GM18873 (cell line): ENCODE data around the gene MAML3.

ENCODE experiments used
- ATAC-seq: cut with Tn5 transposase; IDR thresholded peaks from one replicate; pipeline ENCODE4 v1.9.1; 2021; ENCODE audit warnings: mild to moderate bottlenecking, moderate library complexity, moderate number of reproducible peaks; ENCODE audit not compliant: unreplicated experiment, low FRiP score

Gene MAML3

DNA sequence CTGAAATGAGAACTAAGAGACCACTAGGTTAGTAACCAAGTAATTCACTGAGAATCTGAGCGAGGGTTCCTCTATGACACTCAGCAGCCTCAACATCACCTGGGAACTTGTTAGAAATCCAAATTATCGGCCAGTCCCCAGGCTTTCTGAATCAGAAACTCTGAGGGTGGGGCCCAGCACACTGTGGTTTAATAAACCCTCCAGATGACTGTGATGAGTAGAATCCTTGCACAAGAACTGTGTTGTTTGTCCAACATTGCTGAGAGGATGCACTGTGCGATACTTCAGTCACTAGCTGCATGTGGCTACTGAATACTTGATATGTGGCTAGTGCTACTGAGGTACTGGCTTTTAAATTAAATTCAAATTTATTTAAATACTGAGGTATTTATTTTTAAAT is 243.9 kb downstream of the MAML3 start:
- ATAC-seq, result no peak

GRCh38 chr4:139908636-139909437 is 245.1 kb downstream of the MAML3 start:
- ATAC-seq, result no peak

GRCh38 chr4:139907001-139907809 is 246.8 kb downstream of the MAML3 start:
- no peak for ATAC-seq

DNA sequence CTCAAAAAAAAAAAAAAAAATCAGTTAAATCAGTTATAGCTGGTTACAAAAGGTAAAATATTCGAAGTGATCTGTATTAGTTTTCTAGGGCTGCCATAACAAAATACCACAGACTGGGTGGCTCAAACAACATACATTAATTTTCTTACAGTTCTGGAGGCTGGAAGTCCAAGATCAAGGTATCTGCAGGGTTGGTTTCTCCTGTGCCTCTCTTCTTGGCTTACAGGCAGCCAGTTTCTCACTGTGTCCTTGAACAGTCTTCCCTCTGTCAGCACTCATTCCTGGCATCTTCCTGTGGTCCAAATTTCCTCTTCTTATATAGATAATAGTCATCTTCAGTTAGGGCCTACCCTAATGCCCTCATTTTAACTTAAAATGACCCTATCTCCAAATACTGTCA is 248.5 kb downstream of the MAML3 start:
- no peak for ATAC-seq

DNA sequence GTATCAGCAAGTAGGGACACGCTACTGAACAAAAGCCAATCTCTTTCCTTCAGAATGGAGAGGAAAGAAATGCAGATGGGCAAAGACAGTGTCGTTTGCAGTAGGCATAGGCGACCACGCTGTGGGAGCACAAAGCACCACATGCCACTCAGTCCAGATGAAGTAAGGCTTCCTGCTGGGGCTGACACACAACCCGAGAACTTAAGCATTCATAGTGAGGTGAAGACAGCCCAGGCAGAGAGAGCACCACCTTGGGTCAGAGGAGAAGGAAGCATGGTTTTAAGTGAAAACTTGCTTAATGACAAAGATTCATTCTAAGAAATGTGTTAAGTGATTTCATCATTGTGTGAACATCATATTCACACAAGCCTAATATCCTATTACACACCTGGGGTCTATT is 249.6 kb downstream of the MAML3 start:
- no peak for ATAC-seq

DNA sequence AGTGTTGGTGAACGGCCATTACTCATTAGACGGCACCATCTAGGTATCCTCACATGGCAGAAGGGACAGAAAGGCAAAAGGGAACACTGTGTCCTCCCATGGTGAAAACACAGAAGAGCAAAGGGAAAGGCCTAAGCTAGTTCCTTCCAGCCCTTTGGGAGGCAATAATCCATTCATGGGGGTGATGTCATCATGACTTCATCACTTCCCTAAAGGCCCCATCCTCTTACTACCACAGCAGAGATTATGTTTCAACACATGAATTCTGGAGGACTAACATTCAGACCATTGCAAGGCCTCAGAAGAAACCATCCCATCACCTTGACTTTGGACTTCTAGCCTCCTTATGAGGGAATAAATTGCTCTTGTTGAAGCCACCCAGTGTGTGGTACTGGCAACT is 250.1 kb downstream of the MAML3 start:
- ATAC-seq, result no peak

DNA sequence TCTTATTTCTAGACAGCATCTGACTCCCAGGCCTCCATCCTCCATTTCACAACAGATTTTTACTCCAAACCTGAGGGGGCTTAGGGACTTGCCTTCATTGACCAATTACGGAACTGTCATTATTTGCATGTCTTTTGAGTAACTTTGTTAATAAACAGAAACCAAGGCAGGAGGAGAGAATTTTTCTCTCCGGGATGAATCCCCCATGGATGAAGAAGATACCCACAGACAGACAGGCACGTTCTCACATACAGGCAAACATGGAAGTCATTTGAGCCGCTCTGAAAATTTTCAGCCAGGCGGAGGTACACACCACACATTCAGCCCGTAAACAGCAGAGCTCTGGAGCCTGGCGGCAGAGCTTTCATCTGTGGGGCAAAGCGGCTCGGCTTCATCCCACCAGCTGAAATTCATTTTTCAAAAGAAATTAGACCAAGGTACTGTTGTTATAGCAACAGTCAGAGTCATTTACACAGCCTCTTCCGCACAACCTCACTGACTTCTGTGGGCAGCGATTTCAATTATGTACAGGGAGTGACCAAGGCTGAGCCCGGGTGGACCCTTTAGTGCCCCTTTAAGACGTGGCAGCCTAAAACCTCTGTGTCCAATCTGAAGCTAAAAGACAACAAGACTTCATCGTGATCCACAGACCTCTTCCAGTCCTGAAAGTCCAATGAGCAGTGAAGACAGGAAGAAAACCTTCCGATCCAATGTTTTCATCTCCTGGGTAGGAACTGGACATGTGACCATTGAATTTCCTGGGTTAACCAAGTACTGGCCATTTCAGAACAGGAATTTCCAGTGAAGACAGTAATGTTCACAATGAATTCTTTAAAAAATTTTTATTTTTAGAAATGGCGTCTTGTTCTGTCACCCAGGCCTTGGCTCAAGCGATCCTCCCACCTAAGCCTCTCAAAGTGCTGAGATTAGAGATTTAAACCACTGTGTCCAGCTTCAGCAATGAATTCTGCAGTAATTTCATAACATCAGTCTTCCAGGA is 251.4 kb downstream of the MAML3 start:
- ATAC-seq, result no peak

- ATAC-seq, result no peak
These were observed 252.3 kb downstream of the MAML3 start for GRCh38 chr4:139901531-139902320.

DNA sequence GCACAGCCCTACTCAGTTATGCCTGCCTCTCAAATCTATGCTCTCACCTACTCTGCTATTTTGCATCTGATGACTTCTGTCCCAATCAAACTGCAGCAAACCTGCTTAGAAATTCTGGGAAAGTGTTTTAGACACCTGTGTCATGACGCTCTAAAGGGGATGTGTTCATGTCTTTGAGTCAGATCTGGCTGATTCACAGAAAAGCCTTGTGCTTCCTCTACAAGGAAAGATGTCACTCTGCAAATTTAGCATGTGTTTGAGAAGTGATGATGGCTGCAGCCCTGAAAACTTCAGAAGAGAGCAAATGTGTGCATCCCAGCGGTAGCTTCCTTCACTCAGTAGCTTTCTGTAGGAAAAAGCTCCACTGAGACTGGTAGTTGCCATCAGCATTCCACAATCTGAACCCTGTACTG is 253.0 kb downstream of the MAML3 start:
- no peak for ATAC-seq

DNA sequence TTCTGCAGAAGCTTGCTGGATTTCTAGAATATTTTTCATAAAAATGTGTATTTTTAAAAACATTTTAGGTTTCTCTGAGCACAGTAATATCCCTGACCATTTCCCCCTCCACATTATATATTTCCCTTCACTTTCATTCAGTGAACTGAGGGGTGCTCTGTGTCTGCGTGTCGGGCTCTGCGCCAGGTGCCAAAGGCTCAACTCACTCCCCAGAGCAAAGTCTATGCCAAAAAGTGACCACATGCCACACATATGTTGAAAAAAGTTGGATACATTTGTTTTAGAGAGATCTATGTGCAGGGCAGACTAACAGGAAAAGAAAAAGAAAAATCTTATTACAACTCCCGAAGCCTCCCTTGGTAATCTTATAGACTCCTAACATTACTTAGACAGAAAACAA is 254.6 kb downstream of the MAML3 start:
- ATAC-seq, result no peak

GRCh38 chr4:139898293-139898692 is 255.7 kb downstream of the MAML3 start:
- no peak for ATAC-seq

DNA sequence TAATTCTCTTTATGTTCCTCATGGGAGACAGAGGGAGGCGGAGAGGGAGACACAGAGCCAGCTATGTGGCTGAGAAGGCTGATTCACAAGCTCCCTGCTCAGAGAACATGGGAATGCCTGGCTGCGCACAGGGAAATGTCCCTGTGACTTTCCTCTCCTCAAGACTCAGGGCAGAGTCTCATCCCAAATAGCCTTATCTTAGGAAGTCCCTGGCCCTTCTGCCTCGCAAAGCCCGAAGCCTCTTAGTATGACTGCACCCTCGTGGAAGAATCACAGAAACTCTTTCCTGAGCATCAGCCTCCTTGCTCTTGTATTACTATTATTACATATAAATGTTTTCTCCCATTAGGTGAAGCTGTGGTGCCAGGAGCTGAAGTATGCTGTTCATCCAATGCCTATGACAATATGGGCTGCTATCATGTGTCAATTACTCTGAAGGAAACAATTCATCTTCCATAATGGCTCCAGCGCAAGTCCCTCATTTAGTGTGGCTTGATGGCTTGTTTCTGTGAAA is 257.8 kb downstream of the MAML3 start:
- ATAC-seq, result no peak

DNA sequence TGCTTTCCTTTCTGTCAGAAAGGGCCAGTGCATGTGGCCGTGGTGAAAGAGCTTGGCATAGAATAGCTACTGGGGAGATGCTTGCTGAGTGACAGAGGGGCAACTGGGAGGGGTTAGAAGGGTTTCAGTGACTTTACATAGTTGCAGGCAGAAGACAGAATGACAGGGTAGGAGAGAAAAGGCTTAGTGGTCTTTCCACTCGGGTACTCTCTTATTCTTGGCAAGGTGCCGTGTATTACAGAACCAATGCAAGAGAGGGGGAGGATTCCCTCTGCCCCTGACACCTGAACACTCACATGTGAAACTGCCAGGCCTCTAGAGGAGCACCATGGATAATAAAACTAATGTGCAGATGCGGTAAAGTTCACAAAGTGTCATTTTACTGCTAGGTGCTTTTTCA is 260.2 kb downstream of the MAML3 start:
- ATAC-seq, result no peak

DNA sequence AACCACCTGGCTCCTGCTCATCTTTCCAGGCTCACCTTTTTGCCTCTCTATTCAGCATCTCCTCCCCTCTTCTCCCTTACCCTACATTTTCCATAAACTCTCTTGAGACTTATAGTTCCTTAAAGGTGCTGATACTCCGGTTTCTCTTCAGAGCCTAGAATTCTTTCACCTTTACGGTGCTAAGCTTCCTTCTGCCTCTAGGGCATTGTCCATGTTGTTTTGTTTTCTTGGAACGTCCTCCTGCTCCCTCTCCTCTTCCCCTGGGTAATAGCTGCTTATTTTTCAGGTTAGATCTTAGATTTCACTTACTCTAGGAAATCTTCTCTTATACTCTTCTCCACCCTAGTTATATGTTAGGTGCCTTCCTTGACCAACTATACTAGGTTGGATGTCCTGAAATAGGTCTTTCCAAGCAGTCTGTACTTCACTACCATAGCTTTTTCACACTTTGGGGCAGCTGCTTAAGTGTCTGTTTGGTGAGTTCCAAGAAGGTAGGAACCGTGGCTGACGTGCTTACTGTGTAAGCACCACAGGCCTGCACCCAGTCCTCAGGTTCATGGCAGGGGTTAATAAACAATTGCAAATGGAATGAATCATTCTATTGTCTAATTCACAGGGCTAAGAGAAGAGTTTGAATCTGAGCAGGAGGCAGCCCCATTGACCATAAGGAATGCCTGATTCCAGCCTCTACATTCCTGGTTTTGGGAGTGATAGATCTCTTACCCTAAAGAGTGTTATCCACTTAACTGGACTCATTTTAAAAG is 260.8 kb downstream of the MAML3 start:
- no peak for ATAC-seq

DNA sequence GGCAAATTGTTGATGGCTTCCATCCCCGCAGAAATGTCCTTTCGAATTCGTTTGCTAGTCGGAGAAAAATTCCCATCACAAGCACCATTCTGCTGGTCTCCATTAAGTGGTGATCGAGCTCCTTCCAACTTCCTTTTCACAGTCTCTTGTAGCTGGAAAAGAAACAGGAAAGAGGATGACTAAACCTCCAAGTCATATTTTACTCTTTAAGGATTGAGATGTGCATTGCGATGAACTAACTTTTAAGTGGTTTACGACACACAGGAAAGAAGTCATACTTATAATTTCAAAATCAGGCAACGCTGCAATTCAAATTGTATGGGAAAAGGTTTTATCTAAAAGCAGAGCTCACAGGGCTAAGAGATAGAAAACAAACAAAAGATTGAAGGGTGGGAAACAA is 263.2 kb downstream of the MAML3 start:
- no peak for ATAC-seq

- ATAC-seq, result no peak
These were observed 264.1 kb downstream of the MAML3 start for GRCh38 chr4:139889901-139890300.

- no peak for ATAC-seq
These were observed 264.7 kb downstream of the MAML3 start for GRCh38 chr4:139889264-139889663.

DNA sequence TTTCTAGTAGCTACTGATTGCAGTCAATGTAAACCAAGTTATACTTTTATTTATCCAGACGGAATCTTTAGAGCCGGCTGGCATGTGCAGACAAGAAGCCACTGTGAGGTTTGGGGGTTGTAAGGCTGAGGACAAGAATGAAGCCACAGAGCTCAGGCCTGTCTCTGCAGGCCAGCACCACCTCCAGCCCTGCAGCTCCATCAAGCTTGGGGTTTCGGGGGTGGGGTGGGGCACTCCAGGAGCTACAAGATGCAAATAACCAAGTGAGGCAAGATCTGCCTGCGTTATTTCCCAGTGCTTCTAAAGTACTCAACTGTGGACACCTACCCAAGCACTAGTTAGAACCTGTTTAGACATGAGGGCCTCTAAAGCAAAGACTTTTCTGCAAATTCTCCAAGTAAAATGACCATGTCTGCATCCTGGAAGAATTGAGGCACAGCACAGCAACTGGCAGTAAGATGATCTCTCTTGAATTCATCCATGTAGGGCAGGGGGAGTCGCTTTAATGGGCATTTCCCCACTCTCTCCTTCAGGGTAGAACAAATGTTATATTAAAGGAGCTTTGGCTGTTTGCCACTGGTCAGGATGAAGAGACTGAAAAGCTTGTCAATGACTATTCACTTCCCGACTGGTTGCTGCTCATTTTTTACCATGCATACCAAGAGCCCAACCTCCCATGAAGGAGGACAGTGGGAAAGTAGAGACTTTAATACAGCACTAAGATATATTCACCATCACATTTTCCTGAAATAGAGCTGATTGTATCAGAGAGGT is 265.8 kb downstream of the MAML3 start:
- no peak for ATAC-seq
